LHCN-M2 (cell line): ENCODE results near the gene ZBED4. TPM values are rescaled to one million over a fixed set of nuclear protein-coding genes. Genes with fewer than 3 reads are reported as not detected.

Experiments
- DNase-seq: peaks from one replicate; pipeline ENCODE4 v3.0.0-alpha.2; 2012; ENCODE audit warnings: low read depth
- total RNA-seq: library from RNA; depleted of rRNA; stranded (reverse); fragments of >200 nt; gene quantifications from 2 replicates; pipeline ENCODE4 v1.2.3, GENCODE V29; 2014

ZBED4 gene
- total RNA-seq, 1 experiment from 2014 or later, result 13.4 TPM

DNA sequence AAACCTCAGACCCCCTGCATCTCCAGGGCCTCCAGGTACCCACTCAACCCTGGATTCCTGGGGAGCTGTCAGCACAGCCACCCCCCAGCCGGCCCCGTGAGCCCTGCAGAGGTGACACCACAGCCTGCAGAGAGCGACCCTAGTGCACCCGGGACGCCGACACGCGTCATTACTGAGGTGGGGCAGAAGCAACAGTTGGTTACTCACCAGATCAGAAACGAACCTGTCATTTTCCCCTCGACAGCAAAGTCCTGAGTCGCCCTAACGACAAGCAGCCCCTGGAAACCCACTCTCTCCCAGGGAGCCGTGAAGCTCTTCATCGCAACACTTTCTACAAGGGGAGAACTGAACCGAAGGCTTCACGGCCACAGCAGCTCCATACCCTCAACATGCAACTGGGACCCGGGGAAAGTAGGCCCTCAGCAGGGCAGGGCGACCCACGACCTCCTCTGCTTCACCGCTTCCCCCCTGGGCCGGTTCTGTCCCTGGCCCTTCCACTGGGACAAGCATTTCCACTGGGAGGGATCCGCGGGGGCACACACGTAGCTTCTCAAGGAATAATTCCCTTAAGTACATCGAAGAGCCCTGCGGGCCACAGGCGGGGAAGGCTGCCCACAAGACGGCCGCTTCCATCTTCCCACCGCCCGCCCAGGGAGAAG is 27.6 kb upstream of the ZBED4 start:
- DNase-seq, result peak; percentile 30

DNA sequence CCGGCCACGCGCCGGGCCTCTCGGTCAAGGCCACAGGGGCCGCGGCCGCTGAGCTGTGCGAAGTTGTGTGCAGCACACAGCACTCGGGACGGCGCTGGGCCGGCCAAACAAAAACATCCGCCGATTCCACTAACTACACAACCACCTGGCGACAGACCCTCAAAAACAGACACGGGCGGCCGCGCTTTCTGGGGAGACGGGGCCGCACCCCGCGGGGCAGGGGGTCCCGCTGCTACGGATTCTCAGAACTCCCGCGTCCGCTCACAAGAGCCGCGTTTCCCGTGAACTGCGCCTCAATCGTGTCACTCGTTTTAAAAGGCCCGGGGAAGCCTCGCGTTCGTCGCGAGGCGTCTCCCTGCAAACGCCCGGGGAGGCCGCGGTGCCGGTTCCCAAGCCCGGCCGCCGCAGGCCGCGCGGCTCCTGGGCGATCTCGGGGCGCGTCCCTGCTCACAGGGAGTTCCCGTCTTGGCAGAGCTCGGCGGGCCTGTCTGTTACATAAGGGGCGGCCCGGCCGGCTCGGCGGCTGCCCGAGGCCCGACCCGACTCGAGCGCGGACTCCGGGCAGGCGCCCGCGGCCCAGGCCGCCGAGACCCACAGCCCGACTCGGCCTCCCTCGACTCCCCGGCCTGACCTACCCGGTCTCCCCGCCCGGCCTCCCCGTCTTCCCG is 26.9 kb upstream of the ZBED4 start:
- DNase-seq, result peak; percentile 24

DNA sequence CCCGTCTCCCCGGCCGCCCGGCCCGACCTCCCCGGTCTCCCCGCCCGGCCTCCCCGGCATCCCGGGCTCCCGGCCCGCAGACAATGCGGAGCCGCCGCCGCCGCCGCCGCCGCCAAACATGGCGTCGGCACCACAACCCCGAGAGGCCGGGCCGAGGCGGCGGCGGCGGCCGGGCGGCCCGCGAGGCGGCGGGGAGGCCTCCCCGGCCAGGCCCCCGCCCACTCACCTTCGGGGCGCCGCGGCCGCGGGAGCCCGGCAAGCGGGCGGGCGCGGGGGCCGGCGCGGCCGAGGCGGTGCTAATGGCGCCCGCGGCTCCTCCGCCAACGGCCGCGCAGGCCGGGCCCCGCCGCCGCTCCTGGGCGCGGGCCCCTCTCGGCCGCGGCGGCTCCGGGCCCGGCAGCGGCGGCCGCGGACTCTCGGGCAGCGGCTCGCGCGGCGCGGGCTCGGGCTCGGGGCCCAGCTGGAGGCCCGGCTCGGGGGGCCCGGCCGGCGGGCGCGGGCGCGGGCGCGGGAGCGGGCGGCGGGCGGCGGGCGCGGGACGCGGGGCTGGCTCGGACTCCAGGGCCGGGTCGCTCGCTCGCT is 26.3 kb upstream of the ZBED4 start:
- DNase-seq, result peak; percentile 14

DNA sequence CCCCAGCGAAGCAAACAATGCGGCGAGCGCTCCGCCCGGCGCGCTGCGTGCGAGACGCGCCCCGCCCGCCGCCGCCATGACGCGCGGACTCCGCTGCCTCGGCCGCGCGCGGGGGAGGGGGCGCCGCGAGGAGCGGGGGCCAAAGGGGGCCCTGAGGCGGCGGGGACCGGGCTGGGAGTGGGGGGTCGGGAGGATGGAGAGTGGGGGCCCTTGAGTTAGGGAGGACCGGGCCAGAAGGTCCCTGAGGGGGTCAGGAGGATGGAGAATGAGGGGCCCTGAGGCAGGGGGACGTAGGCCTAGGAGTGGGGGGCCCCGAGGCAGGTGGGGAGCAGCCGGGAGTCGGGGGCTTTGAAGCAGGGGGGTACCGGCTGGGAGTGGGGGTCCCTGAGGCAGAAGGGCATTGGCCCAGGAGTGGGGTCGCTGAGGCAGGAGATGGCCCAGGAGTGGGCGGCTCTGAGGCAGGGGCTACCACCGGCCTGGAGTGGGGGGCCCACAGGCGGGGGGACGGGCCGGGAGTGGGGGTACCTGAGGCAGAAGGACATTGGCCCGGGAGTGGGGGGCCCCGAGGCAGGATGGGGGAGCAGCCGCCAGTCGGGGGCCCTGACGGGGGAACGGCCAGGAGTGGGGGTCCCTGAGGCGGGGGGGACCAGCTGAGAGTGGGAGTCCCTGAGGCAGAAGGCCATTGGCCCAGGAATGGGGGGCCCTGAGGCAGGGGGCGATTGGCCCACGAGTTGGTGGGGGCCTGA is 25.6 kb upstream of the ZBED4 start, which contains the start of gene BRD1:
Gene BRD1, minus strand, starts transcription at position 21 of the 746 bp plus-strand sequence. CDS start 3,556 bp downstream, outside the sequence.
- peak; percentile 59 for DNase-seq

DNA sequence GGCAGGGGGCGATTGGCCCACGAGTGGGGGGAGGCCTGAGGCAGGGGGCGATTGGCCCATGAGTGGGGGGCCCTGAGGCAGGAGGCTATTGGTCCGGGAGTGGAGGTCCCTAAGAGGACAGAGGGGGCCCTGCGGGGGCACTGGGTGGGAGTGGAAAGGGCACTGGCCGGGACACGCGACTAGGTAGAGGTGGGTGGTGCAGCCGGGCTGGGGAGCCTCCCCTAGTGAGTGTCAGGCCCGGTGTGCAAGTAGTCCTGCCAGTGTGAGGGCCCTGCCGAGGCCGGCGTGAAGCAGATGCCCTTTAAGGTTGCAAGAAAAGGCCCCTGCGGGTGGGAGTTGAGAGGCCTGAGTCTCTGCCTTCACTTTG is 25.1 kb upstream of the ZBED4 start:
- no peak for DNase-seq

DNA sequence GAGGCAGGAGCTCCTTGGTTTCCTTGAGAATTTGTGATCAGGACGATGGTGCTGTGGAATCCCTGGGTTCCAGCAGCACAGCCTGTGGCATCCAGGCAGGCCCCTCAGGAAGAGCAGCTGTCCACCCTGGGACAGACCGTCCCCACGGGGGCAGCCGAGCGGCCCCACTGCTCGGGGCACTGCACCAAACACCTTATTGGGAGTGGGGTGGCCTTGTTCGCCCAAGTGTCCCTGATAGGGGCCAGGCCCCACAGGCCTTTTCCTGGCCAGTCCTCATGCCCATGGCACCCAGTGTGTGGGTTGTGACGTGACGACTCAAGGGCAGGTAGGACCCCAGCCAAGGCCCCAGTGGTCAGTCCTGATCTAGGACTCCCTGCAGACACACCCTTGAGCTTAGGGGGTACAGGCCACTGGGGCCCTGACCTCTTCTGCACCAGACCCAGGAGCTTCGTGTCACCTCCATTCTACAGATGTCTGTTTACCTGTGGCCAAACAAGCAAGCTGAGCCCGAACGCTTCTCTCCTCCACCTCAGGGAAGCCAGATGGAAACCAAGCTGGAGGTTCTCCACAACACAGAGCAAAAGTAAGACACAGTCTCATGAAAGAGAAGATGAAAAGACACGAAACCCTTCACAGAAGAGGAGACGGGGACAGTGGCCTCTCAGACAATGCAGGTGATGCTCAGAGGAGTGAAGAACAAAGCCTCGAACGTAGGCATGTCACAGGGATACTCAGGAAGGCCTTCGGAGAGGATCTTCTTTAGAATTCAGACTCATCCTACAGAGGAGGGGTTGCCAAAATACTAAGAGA is 24.4 kb upstream of the ZBED4 start:
- DNase-seq, result no peak

DNA sequence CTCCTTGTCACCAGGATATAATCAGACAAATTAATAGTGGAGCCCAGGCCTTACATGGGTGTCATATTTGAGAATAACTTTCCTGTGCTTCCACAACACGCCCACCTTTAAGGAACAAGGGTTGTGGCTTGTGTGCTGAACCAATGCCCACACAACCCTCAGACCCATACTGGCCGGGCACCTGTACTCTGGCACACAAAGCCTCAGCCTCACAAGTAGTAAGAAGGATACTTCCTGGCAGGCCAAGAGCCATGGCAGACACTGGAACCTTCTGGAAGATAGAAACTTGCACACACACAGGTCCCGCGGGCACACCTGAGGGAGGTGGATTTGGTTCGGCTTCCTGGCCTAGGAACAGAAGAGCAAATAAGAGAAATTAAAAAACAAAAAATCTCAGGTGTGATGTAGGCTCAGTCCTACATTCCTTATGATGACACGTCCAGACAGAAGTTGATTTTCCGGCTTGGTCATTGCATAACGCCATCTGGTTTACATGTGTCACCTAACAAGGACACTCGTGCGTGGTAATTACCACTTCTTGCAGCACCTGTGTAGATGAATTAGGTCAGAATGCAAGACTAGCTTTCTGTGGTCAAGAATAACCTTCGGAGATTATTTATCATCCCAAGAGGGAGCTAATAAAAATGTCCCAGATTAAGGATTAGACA is 20.2 kb upstream of the ZBED4 start:
- DNase-seq, result no peak

DNA sequence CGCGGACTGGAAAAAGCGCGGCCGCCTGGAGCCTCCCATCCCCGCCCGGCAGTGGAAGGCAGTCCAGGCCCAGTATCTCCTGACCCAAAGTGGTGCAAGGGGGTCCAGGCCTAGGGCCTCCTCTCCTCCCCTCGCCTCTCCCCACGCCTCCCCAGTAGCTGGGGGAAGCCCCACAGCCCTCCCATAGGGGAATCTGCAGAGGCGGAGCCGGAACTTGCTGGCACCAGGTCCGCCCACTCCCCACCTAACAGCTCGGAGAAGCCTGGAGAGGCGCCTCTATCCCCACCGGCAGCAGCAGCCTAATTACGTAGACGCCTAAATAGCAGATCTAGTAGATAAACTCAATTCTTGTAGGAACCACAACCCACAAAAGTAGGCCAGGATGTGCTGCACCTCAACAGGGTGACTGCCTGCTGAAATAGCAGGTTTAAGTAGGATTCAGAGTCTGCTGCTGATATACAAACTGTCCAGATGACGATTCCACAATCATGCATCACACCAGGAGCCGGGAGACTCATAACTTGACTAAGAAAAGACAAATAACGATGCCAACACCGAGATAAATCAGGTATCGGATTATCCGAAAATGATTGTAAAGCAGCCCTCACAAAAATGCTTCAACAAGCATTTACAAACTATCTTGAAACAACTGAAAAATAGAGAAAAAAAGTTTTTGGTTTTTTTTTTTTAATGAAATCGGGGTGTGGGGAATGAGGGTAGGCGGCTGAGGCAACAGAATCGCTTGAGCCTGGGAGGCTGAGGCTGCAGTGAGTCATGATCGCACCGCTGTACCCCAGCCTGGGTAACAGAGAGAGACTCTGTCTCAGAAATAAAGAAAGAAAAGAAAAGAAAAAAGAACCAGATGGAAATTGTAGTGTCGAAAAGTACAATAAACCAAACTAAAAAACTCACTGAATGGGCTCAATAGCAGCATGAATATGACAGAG is 14.6 kb upstream of the ZBED4 start:
- no peak for DNase-seq

DNA sequence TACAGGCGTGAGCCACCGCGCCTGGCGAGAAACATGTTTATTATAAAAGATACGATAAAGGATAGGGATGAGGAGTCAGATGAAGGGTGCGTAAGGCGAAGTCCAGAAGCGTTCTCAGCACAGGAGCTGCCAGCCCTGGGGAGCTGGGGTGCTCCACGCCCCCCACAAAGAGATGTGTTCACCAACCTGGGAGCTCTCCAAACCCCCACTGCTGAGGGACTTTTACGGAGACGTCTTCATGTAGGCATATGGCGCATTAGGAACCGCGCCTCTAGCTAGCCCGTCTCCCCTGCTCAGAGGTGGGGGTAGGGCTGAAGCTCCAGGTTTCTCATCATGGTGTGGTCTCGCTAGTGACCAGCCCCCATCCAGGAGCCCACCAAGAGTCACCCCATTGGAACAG is 8.4 kb upstream of the ZBED4 start:
- DNase-seq, result no peak

DNA sequence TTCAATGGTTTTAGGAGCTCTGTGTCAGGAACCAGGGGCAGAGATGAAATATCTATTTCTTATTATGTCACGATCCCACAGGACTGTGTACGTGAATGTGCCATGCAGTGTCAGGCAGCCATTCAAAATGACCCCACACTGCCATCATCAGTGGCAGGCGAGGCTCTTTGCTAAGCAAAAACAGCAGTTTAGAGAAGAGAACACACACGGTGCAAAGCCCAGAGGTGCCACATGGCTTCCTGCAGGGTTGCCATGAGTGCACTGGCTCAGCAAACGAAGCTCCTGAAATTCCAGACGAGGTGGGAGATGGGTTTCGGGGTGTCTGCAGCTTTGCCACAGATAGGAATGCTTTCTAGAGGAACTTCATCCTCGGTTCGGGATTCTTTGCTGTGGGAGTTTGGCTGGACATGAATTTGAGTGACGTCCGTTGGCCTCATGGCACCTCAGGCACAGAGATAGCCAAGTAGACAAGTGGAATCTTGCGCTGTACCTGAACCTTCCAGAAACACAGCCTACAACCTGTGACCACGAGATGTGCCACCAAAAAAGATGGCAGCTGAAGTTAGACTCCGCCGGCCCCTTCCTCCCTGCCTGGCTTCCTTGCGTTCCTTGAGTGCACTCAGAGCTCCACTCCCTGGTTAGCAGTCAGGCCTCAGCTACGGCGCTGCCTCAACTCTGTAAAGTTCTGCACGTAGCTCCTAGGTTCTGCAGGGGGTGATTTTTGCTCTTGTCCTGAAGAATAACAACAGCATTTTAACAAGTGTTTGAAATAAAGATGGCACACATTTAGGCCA is 7.8 kb upstream of the ZBED4 start:
- no peak for DNase-seq

DNA sequence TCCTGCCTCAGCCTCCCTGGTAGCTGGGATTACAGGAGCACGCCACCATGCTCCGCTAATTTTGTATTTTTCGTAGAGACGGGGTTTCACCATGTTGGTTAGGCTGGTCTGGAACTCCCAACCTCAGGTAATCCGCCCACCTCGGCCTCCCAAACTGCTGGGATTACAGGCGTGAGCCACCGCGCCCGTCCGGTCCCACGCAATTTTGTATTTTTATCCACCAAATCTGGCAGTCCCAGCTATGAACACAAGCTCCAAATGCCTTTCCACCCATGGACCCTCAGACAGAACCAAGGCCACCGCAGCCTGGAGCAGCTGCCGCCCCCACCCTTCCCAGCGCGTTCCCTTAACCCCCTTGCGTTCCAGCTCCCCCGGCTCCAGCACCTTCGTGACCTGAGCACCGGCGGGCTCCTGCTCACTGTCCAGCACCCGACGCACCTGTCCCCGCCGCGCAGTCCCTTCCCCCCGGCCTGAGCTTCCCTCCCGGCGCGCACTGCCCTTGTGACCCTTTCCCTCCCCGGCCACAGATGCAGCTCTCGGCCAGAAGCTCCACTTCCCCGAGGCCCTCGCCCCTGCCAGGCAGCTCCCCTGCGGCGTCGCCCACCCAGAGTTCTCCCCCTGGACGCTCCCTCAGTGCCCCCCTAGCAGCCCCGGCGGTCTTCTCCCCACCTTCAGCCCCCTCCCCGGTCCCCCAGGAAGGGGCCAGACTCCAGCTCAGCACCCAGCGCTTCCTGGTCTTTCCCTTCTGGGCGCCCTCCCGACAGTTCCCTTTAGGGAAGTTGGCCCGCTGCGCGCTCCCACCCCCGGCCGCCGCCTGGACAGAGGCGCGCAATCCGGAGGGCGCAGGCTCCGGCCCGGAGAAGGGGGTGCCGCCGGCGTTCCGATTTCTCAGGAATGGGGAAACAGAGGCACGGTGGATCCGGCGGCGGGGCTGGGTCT is 5.6 kb upstream of the ZBED4 start:
- no peak for DNase-seq

DNA sequence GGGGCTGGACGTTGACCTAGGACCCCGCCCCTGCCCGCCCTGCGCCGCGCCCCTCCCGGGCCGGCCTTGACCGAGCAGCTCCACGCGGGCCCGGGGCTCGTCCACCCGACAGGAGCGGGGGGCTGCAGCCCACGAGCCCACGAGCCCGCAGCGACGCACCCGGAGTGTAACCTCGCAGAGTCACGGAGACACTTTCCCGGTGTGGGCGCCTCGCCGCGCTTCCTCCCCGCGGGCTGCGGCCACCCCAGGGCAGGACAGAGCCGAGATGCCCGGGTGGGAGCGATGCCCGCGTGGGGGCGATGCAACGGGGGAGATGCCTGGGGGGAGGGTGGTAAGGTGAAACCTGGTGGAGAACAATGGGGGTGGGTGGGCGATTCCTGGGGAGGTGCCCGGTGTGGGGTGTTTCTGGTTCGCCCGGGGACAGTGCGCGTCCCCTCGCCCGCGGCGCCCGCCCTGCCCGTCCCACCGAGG is 4.9 kb upstream of the ZBED4 start:
- DNase-seq, result no peak

DNA sequence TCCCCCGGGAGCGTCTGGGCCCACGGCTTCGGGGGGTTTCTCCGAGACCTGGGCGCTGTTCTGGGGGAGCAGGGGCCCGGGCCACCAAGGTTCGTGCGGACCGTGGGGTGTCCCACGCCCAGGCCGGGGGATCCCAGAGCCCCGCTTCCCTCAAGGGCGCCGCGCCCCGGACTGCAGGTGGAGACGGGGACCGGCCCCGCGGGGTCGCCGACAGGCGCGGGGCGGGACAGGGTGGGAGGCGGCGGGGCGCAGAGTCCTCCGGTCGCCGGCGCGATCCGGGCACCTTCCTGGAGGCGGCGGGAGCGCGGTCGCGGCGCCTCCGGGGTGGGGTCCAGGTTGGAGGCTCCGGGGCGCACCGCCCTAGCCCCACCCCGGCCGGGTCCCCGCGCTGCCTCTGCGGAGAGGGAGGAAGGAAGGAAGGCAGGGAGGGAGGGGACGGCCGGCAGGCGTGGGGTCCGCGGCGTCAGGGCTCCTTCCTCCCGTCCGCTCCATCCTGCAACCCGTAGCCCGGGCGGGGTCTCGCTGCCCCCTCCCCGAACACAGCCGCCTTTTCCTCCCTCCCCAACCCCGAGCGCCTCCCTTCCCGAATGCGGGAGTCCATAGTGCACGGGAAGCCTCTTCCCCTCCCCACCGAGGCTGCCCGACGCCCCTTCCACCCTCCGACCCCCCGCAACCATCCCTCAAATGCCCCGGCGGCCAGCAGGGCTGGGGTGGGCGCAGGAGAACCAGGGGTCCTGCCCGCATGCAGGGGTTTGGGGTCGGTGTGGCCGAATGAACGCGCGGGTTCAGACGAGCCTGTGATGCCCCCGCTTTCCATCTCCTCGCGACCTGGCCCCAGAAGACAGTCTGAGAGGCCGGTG is 4.3 kb upstream of the ZBED4 start:
- DNase-seq, result no peak

DNA sequence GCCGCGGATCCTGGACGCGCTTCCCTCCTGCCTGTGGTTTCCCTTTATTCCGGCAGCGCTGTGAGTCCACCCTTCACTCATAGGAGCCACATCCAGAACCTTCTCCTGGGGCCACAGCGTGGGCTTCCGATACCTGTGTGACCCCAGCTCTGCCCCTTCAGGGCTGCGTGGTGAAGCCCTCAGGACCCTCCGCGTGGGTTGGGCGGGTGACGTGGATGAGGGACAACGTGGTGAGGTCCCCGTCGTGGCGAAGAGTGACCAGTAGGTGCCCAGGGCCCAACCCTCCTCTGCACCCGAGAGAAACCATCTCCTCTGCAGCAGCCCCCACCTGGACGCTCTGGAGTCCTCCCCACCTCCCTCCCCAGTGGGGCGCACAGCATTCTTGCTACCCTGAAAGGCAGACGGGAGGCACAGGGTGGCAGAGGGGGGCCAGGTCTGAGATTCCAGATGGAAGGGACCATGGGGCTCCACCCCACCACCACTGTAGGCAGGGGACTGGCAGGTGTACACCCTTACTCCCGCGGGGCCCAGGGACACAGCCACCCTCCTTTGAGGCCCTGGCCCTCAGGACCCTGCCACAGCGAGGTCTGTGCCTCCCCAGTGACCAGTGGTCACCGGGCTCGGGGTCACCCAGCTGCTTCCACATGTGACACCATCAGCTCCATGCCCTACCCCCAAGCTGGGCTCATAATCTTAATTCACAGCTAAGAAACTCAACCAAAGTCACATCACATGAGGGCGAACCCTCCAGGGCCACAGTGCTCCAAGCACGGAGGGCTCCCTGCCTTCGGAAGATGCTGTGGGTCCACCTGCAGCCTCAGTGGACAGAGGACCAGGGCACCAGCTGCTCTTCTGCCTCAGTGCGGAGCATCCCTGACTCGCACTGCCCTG is 3.4 kb upstream of the ZBED4 start:
- no peak for DNase-seq

DNA sequence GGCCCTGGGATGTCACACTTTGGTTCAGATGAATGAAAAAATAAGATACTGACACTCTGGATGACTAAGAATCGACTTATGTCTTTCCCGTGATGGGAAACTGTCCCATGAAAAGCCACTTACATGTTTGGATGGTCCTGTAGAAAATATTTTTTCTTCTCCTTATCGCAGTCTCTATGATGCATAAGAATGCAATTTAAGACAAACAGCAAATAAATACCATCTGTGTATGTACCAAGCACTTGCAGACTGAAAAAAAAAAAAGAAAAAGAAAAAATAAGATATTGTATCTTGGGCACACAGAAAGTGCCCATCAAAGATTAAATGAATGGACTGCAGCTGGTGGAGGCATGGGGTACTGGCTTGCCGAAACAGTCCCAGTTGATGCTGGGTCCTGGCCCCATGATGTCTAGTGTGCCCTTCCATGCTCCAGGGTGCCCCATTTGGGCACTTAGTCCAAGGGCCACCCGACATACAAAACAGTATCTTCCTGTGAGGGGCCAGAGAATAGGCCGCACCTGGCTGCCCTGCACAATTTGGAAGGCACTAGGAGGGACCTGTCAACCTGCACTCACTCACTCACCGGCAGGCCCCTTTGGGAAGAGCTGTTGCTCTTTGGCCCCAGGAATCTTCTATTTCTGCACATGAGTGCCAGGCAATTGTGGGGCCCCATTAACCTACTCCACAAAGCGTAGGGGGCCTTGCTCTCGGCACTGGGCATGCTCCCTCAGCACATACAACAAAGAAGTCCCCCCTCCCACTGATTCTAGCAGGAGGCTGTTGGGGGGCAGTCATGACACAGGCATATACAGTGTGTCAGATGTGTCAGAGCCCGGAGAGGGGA is 2.5 kb upstream of the ZBED4 start:
- no peak for DNase-seq
